ENCODE data around the gene OLFML2B.
A peak's percentile ranks its signal among the peaks of the same experiment; 100 is the strongest.
"Not testable (repeated sequence)": the region's sequence is repeated elsewhere in the genome, so short reads cannot be mapped to it uniquely, and the experiment has no call there.

OLFML2B gene

DNA sequence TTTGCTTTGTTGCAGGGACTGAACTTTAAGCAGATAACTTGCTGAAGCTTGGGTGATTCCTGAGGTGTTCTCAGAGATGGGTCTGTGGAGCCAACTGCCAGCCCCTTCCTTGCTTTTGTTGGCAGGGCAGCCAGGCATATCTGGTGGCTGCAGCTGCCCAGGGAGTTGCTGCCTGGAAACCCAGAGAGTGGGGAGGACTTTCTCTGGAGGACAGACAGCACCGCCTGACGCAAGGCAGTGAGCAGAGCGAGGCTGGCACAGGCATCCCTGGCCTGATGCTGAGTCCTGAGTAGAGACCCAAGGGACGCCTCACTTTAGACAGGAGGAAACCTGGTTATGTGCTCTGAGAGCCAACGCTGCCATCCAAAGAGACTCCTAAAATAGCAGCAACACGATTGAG is 9.8 kb upstream of the OLFML2B start:
- DNase-seq, result no peak

DNA sequence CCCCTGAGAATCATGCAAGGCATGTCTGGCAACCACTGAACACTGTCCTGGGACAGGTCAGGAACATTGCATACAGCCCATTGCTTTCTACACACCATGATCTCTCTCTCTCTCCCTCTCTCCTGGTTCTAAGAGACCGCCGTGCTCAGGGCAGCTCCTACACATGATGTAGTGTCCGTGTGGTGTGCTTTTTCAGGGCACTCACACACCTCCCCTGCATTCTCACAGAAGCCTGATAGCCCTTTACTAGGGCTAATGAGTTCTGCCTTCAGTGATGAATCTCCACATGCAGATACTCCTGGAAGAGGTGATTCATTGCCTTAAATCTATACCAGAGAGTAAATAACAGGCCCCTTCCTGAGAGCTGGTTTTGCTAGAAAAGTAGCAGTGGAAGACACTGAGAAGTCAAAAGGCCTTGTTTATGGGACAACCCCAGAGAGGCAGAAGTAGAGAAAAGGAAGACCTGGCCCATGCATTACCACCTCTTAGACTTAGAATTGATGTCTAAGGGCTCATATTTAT is 7.2 kb upstream of the OLFML2B start:
- DNase-seq, result no peak

DNA sequence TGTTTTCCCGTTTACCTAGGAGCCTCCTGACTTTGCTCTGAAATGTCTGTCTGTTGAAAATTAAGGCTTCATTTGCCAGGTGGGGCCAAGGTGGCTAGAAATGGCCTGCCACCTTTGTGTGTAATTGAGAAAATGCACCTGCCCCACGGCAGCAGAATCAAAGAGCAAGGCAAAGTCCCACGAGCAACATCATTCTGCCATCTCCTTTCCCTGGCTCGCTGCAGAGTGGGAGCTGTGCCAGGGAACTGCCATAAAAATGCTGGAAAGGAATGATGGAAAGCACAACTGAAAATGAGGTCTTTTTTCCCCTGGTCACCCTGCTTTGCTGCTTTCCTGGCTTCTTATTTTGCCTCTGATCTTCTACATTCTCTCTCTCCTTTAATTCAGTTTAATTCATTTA is 5.5 kb upstream of the OLFML2B start:
- no peak for DNase-seq

DNA sequence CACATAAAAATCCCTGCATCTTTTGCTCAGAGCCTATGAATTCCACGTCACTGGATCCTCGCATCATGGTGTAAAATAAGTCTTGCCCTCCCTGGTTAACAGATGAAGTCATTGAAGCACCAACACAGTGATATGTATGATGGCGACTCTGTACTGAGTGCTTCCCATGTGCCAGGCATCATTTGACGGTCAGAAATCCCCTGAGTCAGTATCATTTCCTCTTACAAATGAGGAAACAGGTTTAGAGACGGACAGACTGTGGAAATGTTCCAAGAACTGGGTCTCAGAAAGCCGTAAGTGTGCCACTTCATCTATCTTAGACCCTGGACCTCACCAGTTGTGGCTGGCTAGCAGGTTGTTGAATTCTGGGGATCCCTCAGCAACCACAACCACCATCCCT is 5.1 kb upstream of the OLFML2B start:
- no peak for DNase-seq

DNA sequence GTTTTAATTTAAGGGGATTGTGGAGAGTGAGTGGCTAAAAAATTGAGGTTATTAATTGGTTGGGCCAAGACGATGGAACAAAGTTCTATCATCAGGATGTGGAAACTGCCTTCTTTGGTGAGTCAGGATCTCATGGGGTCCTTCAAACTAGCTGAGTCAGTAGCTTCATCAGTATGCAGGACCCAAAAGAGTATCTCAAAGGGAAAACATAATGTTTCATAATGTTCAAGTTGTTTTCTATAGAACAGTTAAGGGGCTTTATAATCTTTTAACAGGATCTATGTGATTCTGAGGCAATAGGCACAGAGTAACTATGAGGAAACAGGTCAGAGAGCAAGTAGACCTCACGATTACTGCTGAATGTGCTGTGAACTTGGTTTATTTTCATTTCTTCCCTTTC is 3.2 kb upstream of the OLFML2B start:
- DNase-seq, result peak; percentile 28

DNA sequence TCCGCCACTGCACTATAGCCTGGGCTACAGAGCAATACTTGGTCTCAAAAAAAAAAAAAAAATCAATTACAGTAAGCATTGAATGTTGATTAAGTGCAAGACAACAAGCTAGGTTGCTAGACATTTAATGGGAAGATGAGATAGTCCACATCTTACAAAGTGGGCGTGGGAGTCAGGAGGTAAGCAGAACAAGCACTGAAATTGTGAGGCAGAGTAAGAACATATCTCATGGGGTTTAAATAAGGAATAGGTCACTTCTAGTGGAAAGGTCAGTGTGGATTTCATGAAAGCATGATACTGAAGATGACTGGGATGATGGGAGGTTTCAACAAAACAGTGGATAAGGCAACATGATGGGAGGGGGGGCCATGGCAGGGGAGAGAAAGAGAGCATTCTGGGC is 1.9 kb upstream of the OLFML2B start:
- DNase-seq, result no peak

DNA sequence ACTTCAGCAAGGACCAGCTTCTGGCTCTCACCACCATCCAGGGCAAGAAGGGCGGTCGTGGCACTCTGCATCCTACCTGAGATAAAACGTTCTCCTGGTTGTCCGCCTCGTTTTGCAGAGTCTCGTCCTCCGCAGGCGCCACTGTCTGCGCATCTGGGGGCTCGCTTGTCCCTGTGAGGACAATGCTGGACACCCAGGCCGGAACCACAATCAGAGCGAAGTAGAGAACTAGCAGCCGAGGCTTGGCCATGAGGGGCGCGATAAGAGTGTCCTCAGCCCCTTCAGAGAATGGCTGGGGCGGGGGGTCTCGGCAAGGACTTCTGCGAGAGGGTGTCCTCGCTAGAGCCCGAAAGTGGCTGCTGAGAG is 505 bp downstream of the OLFML2B start:
- DNase-seq, result no peak

DNA sequence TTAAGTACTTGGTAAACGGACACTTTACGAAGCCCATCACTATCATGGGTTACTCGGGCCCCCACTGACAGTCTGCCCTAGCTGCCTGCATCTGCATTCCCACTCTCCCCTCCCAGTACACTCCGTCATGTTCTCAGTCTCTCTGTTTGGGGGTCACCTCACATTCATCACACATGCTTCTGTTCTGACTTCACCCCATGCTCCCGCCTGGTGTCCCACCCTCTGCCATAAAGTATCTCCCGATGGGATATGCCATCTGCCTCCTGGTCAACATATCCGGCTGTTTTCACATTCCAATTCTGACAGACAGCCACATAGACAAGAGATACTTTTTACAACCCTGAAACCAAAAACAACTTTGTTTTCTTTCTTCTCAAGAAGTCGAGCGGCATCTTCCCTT is 1.0 kb downstream of the OLFML2B start:
- no peak for DNase-seq

DNA sequence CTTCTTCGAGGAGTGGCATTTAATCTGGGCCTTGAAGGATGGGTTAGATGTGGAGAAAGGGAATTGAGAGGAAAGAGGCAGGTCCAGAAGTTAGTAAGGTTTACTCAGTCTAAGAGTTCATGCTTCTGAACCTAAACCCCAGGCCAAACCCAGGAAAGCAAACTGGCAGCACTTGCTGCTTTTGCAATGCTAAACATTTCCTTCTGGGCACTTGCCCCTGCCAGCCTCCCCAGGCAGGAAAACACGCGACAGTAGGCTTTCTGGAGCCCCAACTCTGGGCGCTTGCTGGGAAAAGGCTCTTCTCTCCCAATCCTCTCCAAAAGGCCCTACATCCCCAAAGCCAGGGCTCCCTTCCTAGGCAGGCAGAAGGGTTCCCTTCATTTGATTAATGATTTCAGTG is 2.5 kb downstream of the OLFML2B start:
- no peak for DNase-seq

DNA sequence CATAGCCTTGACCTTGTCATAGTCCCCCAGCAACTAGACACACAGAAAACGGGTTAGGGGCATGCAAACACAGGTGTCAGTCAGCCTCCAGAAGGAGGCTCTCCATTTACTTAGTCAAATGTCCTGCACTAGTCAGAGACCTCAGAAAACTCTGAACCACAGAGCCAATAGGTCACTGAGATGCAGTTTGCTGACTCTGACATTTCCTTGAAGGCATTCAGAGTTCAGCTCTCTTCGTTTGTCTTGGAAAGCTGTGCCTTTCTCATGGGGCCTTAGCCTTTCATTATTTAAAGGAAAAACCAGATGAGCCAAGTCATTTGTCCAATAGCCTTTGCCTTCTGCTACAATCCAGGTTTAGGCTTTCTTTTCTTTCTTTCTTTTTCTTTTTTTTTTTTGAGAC is 3.5 kb downstream of the OLFML2B start:
- DNase-seq, result no peak

DNA sequence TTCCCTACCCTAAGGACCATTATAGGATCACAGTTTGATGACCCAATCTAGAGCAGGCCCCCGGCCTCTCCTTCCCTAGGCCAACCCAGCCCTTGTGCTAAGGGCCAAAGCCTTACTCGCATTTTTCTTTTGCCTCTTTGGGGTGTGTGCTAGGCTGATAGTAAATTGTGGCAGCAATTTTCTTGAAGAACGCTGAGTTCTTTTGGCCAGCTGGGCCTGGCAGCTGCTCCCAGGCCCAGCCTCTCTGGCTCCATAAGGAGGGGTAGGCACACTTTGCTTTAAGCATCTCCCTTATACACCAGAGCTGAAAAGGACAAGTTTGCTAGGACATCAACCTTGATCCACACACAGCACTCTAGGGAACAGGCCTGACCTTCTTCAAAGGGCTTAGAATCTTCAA is 4.2 kb downstream of the OLFML2B start:
- DNase-seq, result no peak

DNA sequence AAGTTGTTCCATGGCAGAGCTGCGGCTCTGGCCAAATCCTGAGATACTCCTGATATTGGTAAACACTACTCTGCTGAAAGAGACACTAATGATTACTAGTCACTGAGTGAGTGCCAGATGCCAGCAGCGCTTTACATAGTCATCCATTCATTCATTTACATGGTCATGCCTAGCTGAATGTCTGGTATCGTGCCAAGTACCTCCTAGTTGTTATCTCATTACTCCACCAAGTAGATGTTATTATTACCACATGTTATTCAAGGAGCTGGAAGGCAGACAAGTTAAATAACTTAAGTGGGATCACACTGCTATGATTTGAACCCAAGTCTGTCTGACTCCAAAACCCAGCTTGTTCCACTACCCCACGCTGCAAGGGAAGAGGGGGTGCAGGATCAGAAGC is 4.7 kb downstream of the OLFML2B start:
- DNase-seq, result peak; percentile 87

DNA sequence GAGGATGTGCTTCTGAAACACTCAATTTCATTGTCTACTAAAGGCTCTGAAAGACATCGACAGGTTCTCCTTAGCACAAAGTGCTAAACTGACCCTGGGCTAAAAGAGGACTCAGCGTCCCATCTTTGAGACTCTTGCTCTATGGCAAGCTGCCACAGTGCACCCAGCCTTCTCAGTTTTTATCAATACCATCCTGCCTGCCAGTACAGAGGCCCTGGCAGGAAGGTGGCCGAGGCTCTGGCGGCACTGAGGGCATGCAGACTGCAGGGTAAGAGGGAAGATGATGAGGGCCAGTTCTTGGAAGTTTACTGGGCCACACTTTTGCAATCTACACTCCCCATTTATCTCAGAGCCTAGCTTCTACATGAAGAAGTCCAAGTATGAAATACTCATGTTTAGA is 5.3 kb downstream of the OLFML2B start:
- DNase-seq, result no peak

DNA sequence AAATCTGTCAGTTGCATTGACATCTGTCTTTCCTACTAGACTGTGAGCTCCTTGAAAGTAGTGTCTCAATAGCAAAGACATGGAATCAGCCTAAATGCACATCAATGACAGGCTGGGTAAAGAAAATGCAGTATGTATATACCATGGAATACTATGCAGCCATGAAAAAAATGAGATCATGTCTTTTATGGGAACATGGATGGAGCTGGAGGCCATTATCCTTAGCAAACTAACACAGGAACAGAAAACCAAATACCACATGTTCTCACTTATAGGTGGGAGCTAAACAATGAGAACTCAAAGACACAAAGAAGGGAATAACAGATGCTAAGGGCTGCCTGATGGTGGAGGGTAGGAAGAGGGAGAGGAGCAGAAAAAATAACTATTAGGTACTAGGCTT is 5.9 kb downstream of the OLFML2B start:
- not testable (repeated sequence) for DNase-seq

DNA sequence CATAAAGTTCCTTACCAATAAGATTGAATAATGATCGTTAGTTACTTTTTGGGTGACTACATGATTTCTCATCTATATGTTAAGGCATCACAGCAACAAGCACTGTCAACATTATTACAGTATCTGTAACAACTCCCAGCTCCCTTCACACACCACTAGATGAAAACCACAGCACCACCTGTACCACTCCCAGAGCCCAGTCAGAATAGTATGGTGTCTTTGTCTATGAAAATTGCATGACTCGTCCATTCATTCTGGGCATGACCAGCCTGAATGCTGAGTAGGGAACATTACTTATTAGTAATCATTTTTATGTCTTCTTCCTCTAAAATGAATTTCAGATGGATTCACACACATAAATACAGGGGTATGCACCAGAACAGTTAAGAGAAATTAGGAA is 7.0 kb downstream of the OLFML2B start:
- DNase-seq, result no peak

DNA sequence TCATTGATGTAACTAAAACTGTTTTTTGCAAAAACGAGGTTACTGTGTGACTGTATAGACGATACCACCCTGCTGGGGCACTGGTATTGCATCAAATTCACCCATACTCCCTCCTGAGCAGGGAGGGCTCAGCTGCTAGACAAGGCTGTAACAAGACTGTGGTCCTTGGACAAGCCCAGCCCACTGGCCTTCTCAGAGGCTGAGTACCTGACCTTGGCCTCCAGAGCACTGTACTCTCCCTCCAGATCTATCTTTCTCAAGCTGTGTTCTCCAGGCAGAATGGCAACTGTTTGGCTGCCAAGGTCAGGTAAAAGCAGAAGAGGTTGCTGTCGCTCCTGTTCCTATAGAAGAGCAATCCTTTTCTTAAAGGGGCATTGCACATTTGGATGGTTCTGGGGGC is 8.5 kb downstream of the OLFML2B start:
- no peak for DNase-seq

DNA sequence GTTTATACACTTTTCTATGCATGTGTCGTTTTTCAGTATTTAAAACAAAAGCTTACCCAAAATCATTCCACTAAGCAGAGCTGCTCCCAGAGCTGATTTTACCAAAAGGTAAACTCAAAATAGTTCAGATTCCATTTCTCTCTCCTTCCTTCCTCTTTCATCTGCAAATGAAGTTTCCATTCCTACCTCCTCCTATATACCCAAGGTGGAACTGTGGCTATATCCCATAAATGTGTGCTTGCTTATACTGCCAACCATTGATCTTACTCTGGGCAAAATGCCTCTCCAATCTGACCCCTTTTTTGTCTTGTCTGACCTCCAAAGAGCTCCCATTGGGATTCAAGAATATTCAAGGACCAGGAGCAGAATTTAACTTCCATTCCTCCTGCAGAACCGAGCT is 9.5 kb downstream of the OLFML2B start:
- no peak for DNase-seq

DNA sequence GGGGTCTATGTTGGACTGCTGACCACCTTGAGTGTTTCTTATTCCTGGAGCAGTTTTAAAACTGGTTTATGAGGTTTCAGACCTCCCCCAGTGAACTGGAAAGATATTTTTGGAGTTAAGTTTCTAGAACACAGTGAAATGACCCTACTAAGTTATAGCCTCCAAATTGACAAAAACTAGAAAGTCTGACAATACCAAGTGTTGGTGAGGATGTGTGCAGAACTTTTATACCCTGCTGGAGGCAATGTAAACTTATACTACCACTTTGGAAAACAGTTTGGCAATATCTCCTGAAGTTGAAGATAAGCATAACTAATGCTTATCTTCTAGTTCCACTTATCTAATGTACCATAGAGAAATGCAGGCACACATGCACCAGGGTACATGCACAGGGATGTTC is 10.4 kb downstream of the OLFML2B start:
- no peak for DNase-seq

DNA sequence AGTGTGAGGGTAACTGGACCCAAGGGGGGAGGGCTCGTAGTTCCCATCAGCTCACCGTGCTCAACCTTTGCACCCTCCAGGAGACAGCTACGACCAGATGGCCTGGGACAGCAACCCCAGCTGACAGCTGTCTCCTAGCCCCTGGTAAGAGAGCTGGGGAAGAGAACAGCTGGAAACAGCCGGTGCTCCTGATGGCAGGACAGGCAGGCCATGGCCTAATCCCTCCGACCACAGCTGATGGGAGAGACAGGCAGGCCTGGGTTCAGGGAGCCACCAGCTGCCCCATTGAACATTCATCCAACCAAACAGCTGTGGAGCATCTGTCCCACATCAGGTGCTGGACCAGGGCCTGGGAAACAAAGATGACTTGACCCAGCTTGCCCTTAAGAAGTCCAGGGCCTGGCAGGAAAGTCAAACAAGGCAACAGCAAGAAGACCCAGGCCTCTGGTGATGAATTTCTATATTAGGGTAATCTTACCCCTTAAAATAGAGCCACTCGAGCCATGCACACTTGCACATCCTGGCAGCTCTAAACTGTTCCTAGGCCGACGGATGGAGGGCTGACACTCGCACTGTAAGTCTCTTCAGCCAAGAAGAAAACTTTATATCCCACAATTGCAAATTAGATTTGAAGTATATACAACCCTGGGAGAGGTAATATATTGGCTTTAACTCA is 12.2 kb downstream of the OLFML2B start:
- no peak for DNase-seq

DNA sequence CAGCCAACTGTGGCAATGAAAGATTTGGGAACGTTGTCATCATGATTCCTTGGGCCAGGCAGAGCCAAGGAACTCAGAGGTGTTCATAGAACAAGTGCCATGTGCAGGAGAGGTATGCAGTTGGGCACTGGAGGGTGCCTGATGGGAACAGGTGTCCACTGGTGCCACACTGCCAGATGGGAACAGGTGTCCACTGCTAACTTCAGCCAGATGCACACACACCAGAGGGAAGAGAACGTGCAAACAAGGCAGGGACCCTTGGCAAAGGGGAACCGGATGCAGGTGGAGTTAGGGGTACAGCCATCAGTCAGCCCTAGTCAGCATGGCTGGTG is 13.5 kb downstream of the OLFML2B start:
- no peak for DNase-seq

DNA sequence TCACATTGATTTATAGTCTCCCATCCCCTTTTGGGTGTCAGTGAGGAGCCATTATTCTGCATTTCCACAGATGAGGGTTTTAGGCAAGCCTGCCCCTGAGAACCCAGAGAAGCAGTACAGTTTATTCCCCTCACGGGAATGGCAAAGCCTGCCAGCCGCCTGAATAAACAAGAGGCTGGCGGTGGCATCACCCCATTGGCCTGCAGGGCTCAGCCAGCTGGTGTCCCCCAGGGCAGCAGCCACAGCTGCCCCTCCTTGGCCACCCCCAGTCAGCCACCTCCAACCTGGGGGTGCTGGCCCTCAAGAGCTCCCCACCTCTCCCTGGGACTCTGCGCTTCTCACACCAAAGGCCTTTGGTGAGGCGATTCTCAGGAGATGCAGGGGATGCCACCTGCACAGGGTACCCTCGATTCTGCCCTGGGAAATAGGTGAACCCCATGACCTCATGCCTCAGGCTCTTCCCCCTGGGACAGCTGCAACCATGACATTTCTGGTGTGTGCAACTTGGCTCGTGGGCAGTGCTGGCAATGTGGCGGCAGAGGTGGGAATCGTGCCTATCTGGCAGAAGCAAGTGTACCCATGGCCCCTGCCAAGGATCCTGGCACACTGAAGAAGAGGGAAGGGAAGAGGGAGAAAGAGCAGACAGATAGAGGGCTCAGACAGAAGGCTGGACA is 14.0 kb downstream of the OLFML2B start:
- no peak for DNase-seq

DNA sequence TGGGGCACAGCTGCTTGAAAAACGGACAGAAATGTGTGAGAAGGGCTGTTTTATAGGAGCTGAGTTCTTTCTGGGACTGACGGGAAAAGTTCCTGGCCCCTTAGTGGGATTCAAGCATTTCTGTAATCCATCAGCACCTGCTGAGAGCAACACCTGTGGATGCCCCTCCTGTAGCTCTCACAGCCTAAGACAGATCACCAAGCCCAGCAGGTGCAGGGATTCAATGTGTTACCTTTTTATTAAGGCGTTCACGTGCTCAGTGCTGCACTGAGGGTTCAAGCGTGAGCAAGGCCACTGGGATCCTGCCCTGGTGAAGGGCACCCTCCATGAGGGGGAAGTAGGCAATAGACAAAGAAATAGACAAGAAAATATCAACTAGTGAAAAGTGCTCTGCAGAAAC is 14.9 kb downstream of the OLFML2B start:
- DNase-seq, result no peak

DNA sequence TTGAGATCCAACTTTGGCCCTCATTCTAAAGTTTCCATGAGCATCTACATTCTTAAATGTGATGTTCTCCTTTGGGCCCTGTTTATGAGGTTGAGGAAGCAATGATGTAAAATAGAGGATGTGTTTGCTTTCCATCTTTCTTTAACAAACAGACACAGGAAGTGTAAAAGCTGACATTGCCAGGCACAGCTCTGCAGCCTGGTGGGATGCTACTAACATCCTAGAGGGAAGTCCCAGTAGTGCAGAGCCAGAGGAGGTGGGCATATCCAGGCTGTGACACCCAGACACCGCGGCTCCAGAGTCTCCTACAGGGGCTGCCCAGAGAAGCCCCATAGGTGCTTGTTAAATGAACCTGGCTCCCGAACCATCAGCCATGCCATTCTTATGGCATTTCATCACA is 16.2 kb downstream of the OLFML2B start:
- DNase-seq, result no peak

DNA sequence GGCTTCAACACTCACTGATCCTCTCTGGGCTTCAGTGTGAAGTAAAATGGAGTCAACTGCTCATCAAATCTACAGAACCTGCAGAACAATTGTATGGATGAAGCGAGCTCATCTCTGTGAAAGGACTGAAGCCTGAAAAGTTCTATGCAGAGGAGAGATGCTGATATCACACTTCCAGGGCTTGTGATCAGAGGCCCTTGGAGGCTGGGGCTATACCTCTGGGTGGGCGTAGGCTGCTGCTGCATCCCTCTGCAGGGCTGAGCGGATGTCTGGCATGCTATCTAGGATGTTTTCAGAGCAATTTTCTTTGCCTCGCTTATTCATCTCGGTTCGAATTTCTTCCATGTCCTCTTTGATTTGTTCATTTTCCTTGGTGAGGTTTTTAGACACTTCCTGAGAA is 17.6 kb downstream of the OLFML2B start:
- no peak for DNase-seq

DNA sequence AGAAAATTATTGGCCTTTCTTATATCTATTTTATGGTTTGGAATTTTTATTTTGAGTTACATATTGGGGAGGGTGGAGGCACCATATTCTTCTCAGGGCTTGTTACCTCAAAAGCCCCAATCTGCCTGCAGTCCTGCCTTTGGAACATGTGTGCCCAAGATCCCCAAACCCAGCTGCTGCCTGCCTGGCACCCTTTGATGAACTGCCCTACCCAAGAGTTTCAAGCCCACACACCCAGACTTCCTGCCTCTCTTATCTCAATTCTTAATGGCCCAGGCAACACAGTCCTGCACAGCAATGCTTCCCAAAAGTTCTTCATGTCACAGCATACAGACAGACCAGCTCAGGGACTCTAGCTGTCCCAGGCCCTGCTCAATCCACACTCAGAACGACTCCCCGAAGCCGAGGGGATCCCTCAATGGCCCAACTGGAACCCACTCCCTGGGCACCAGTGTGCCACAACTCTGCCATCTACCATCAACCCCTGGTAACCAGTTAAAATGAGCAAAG is 19.2 kb downstream of the OLFML2B start:
- DNase-seq, result no peak

All from fibroblast of skin of right biceps (primary cell).